ENCODE data around the gene CCM2.
"Not testable (repeated sequence)": the region's sequence is repeated elsewhere in the genome, so short reads cannot be mapped to it uniquely, and the experiment has no call there.

CCM2 gene

GRCh38 chr7:44983742-44984477 is 16.1 kb upstream of the CCM2 start:
- no peak for DNase-seq

GRCh38 chr7:44984478-44984758 is 15.6 kb upstream of the CCM2 start:
- no peak for DNase-seq

- no peak for DNase-seq
Observed at GRCh38 chr7:44985033-44985695, 14.8 kb upstream of the CCM2 start.

- DNase-seq, result no peak
Observed at GRCh38 chr7:44985900-44986217, 14.1 kb upstream of the CCM2 start.

GRCh38 chr7:44986218-44987053 is 13.6 kb upstream of the CCM2 start:
- DNase-seq, result peak; percentile 91

- no peak for DNase-seq
Observed at GRCh38 chr7:44987457-44987856, 12.5 kb upstream of the CCM2 start.

GRCh38 chr7:44987996-44988395 is 12.0 kb upstream of the CCM2 start:
- DNase-seq, result no peak

DNA sequence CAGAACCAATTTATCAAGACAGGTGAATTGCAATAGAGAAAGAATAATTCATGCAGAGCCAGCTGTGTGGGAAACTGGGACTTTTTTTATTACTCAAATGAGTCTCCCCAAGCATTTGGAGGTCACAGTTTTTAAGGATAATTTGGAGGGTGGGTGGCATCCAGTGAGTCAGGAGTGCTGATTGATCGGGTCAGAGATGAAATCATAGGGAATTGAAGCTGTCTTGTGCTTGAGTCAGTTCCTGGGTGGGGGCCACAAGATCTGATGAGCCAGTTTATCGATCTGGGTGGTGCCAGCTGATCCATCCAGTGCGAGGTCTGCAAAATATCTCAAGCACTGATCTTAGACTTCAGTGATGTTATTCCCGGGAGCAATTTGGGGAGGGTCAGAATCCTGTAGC is 11.3 kb upstream of the CCM2 start:
- DNase-seq, result no peak

DNA sequence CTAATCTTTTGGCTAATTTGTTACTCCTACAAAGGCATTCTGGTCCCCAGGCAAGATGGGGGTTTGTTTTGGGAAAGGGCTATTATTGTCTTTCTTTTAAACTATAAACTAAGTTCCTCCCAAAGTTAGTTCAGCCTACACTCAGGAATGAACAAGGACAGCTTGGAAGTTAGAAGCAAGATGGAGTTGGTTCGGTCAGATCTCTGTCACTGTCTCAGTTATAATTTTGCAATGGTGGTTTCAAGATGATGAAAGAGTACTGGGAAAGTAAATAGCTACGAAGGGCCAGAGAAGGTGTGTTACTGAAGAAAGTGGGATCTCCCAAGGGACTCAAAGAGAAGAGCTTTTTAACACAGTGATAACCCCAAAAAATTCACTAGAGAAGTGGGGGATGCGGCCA is 10.9 kb upstream of the CCM2 start:
- no peak for DNase-seq

- DNase-seq, result peak; percentile 84
Observed at GRCh38 chr7:44990109-44991023, 9.6 kb upstream of the CCM2 start.

DNA sequence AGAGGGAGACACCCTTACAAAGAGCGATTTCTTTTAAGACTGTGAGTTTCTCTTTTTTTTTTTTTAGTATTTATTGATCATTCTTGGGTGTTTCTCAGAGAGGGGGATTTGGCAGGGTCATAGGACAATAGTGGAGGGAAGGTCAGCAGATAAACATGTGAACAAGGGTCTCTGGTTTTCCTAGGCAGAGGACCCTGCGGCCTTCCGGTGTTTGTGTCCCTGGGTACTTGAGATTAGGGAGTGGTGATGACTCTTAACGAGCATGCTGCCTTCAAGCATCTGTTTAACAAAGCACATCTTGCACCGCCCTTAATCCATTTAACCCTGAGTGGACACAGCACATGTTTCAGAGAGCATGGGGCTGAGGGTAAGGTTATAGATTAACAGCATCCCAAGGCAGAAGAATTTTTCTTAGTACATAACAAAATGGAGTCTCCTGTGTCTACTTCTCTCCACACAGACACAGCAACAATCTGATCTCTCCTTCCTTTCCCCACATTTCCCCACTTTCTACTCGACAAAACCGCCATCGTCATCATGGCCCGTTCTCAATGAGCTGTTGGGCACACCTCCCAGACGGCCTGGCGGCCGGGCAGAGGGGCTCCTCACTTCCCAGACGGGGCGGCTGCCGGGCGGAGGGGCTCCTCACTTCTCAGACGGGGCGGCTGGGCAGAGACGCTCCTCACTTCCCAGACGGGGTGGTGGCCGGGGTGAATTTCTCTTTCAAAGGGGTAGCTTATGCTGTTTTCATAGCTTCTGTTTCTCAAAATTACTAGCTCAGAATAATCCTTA is 7.8 kb upstream of the CCM2 start:
- DNase-seq, result not testable (repeated sequence)

DNA sequence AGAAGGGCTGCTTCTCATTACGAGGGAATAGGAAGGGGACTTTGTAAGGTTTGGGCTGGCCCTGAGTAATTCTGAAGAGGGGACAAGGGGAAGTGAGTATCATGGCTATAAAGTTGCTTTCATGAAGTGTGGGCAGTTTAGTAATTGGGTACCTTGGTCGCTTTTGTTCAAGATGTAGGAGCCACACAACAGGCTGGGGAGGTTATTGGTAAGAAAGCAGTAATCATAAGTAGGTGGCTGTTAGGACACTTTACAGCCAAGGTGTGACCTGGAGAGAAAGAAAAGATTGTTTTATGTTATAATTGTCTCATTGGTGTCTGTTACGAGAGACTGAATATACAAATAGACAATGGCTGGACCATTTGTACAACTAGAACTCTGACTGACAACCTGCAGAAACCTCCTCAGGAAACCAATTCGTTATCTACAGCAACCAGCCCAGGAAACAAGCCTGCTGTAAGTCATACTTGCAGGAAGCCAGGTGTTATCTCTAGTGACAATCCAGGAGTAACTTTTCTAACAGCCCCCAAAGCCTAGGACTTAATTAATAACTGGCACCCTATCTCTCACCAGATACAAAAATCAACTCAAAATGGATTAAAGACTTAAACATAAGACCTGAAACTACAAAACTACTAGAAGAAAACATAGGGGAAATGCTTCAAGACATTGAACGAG is 5.0 kb upstream of the CCM2 start:
- no peak for DNase-seq

DNA sequence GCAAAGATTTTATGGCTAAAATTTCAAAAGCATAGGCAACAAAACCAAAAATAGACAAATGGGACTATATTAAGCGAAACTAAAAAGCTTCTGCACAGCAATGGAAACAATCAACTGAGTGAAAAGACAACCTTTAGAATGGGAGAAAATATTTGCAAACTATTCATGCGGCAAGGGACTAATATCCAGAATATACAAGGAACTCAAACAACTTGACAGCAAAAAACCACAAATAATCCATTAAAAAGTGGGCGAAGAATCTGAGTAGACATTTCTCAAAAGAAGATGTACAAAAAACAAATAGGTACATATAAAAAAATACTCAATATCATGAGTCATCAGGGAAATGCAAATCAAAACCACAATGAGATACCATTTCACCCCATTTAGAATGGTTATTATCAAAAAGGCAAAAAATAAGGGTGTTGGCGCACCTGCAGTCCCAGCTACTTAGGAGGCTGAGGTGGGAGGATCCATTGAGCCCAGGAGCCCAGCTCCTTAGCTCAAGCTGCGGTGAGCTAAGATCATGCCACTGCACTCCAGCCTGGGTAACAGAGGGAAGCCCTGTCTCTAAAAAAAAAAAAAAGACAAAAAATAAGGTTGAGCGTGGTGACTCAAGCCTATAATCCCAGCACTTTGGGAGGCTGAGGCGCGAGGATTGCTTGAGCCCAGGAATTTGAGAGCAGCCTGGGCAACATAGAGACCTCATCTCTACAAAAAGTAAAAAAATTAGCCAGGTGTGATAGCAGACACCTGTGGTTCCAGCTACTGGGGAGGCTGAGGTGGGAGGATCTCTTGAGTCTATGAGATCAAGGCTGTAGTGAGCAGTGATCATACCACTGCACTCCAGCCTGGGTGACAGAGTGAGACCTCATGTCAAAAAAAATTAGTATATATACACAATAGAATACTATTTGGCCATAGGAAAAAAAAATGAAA is 4.2 kb upstream of the CCM2 start:
- DNase-seq, result no peak

GRCh38 chr7:44998153-44998871 is 1.7 kb upstream of the CCM2 start:
- no peak for DNase-seq

DNA sequence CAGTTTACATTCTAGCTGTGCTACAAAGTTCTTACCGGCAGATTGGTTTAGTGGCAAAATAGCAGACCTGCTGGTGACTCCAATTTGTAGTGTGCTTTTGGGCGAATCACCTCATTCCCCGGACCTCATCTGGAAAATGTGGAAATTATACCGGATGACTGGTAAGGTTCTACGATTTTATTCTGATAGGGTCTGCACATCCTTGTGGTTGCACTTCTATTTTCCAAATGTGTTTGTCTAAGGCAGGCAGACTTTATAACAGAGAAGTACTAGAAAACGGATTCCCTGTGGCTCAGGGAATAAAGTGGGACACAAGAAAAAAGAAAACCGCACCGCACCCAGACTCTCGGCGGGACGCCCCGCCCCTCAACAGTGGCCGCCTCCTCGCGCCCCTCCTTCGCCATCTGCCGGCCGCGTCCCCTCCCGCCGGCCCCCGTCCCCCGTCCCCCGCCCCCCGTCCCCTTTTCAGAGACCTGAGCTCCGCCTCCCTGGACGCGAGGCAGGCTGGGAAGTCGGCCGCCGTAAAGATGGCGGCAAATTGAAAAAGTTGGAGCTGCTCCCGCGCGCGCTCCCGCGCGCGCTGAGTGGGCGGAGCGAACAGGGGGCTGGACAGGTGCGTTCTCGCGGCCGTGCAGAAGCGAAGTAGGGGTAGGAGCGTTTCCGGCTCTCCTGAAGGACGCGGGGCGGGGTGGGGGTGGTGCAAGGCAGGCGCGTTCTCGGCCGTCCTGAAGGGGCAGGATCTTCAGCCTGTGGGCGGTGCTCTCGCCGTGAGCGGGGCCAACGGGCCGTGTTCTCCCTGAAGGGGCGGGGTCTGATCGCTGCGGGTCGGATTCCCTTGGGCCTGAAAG is 532 bp upstream of the CCM2 start:
- DNase-seq, result peak; percentile 98

DNA sequence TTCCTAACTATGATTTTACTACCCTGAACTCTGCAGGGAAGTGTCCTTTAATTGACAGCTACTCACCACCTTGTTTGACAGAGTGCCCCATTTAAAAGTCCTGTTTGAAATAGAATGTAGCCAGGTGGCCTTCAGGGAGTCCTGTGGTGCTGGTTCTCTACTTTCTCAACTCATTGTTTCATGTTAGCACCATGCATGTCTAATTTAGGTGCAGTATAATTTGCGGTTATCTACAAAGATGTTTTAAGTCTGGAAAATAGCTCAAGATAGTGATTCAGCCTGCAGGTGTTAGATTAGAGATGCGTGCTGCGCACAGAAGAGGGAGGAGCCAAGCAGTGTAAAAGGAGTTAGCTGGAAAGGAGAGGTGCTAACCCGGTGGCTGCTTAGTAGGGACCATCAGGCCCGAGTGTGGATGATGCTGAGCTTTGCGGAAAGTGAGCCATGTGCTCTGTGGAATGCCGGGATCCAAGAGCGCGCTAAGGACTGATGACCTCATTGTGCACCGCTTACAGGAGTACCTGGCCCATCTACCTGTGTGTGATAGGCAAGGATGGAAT is 1.2 kb downstream of the CCM2 start:
- peak; percentile 13 for DNase-seq

- no peak for DNase-seq
Observed at GRCh38 chr7:45001826-45002225, 1.8 kb downstream of the CCM2 start.

- DNase-seq, result no peak
Observed at GRCh38 chr7:45003789-45004188, 3.8 kb downstream of the CCM2 start.

- no peak for DNase-seq
Observed at GRCh38 chr7:45007106-45007505, 7.1 kb downstream of the CCM2 start.
